ENCODE results near the gene HEMGN.

HEMGN gene

DNA sequence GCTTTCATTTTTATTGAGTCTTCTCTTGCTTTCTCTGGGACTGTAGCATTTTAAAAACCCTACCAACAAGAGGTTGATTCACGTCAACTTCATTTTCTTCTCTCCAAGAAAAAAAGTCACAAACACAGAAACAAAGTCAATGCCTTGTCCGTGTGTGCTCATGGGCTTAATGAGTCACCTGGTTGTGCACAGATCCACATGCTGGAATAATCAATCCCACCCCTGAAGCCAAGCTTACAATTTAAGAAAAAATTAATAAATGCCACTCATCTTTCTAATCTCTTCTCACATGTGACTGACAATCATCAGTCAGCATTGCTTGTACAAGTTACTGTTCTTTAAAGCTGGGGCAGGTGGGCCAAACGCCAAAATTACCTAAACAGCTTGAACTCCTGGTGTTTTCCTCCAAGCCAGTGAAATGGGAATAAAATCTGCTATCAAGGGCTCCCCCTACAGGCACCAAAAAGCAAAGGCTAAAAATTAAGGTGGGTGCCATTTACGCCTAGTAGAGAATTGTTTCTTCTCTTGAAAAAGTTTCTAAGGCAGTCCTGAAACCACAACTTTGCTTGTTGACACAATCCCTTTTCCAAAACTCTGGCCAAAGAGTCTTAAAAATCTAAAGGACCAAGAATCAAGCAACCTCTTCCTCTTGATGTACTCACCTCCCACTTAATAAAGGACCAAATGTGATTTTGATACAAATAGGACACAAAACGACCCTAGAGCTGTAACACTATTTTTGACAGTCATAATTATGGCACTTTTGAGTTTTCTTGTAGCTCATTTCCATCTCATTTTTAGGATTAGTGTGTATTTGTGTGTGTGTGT lies 37.0 kb downstream of the HEMGN start:
- in situ Hi-C loops (cut with MboI; ENCODE audit: low sequenced_read_pairs) = no loop called here

DNA sequence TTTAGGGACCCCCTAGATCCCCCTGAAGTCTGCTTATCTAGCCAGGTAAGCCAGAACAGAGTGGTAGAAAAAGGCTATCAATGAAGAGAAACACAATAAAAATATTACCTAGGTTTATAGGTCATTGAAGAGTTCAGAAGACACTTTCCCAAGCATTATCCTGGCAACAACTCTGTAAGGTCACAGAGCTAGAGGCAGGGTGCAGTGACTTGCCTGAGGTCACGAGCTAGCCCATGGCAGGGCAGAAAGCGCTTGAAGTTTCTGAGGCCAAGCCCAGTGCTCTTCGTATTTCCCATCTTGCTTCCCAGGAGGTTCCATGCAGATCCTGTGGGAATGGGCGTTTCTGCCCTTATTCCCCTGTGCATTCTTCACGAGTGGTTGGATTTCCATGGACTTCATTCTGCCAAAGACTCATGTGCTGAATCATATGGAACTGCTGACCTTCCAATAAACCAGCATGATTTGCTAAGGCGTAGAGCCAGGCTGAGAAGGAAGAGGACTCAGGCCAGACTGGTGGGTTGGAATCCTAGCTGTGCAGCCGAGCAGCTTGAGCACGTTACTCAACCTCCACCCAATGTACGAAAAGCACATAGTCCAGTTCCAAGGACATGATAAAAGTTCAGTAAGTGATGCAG lies 37.8 kb downstream of the HEMGN start:
- in situ Hi-C loops (cut with MboI; ENCODE audit: low sequenced_read_pairs) = no loop called here

DNA sequence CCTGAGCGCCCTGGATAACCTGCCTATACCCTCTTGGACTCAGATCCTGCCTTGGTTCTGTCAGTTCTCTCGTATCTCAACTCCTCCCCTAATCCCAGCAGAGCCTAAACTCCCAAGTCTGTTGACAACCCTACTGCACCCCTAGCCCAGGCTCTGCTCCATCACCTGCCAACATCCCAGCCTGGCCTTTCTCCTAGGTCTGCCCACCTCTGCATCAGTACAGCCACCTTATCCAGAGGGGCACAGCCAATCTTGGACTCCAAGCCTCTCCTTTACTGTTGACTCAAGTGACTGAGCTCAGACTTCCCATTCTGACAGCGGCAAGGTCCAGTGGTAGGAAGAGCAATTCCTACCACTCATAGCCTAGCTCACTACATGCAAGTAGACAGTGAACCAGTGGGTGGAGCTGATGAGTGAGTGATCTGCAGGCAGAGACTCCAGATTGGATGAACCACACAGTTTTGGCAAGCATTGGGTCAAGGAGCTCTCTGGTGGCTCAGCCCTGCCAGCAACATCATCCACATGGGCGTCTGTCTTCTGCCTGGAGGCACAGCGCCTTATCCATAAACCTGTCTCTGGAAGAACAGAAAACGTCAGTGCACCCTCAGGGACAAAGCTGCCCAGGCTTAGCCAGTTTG lies 42.2 kb downstream of the HEMGN start:
- in situ Hi-C loops (cut with MboI; ENCODE audit: low sequenced_read_pairs) = no loop called here

DNA sequence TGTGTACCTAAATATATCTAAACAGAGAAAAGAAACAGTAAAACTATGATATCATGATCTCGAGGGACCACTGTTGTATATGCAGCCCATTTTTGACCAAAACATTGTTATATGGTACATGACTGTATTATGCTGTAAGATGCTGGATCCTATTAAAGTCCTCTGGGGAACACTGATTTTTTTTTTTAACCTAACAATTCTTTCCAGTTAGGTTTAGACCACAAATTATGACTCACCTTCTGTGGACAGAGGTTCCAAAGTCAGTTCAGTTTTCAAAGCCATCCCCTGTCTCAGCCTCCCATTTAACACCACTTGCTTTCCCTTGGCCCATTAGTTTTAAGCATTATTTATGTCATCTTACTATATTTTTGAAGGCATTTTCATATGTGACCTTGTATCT lies 42.8 kb downstream of the HEMGN start:
- in situ Hi-C loops (cut with MboI; ENCODE audit: low sequenced_read_pairs) = no loop called here

DNA sequence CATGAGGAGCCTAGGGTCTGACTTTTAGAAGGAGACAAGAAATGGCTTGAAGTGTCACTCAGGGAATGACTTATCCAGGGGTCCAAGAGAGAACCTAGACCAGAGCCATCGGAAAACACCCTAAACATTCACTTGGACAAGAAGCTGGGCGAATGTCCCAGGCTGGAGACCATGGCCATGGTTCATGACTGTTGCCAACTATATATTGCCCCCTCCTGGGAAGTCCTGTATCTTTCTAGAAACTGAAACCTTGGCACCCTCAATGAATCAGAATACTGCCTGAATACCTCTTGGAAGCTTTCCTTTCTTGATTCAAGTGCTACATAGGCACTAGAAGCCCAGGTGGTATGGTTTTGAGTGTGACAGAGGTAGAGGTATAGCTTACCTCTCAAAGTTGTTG lies 45.6 kb downstream of the HEMGN start:
- in situ Hi-C loops (cut with MboI; ENCODE audit: low sequenced_read_pairs) = no loop called here

DNA sequence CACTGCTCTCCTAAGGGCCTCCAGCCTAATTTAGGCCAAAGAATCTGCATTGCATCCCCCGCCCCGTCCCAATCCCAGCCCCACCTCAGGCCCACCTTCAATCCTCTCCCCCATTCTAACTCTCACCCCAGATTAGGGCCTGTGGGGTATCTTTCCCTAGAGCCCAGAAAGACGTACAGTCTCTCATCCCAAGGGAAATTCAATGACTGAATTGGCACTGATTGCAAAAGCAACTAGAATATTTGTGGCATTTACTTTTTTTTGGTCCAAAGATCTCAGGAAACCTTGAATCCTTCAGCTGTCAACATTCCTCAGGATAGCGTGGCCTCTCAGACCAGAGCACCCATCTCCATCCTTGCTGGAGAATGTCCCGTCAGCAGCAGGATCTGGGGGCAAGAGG lies 46.2 kb downstream of the HEMGN start:
- in situ Hi-C loops (cut with MboI; ENCODE audit: low sequenced_read_pairs) = no loop called here

DNA sequence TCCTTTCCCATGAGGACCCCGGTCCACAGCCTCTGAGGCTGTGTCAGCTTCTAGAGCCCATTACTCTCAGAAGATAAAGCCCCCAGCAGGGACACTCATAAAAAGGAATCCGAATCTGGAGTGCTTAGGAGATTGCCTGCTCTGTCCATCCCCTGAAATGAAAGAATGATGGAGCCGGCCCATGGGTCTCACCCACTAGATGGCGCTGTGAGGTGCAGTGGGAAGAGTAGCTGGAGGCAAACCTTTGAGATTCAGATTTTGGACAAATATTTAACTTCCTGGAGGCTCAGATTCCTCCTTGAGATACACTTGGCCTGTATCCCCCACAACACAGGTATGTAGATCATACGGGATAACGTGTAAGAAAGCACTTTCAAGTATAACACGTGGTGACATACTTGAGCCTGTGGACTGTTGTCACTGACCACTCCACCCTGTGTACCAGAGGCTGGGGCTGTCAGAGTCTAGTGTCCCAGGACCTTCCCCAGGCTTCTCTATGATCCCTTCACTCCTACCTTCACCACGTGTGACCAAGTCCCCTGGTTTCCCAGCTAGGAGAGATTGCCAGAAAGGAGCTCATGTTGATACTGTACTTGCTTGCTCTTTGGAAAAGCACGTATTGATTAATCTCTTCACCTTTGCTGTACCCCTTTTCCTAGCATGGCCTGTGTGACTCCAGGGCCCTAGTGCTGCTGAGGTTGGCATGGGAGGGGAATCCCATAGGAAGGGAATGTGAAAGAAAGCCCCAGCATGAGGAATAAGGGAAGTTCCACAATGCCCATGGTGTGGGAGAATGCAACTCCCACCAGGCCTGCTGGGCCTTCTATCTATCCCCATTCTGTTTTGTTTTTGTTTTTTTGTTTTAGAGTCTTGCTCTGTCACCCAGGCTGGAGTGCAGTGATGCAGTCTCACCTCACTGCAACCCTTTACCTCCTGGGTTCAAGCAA lies 47.8 kb downstream of the HEMGN start:
- in situ Hi-C loops (cut with MboI; ENCODE audit: low sequenced_read_pairs) = no loop called here

DNA sequence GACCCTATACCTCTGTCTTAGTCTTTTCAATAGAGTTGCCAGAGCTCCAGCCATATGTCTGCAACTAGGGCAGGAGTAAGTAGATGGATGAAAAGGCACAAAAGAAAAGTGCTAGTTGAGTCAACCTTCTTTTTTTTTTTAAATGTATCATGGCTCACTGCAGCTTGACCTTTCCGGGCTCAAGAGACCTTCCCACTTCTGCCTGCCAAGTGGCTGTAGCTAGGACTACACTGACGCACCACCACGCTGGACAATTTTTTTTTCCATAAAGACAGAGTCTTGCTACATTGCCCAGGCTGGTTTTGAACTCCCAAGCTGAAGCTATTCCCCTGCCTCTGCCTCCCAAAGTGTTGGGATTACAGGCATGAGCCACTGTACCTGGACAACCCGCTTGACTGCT lies 57.6 kb downstream of the HEMGN start:
- in situ Hi-C loops (cut with MboI; ENCODE audit: low sequenced_read_pairs) = no loop called here
